Activated naive CD4-positive, alpha-beta T cell treated with anti-CD3 and anti-CD28 coated beads, Interleukin-2, amount 50 U/mL, for 72 hours (primary cell): Measurements from ENCODE around the gene KIF5C. TPM values are rescaled to one million over a fixed set of nuclear protein-coding genes. Genes with fewer than 3 reads are reported as not detected.

Source experiments
- ATAC-seq, 2 donors: fragments of 150-1000 bp; cut with Tn5 transposase; 2 replicates each; pipeline ENCODE4 v1.10.0; 2021; ENCODE audit warnings: mild to moderate bottlenecking in 2 of 2, moderate library complexity in 2 of 2
- DNase-seq, 2 donors: peaks; one replicate each; pipeline ENCODE4 v3.0.0; 2021 to 2022; ENCODE audit warnings: low spot score in 2 of 2
- H3K27ac Mint-ChIP-seq, 2 donors: one replicate each; pipeline ENCODE4 v1.8.0; 2022; ENCODE audit warnings: mild to moderate bottlenecking in 2 of 2, mixed read lengths in 2 of 2
- H3K36me3 Mint-ChIP-seq, 2 donors: one replicate each; pipeline ENCODE4 v1.8.0; 2022; ENCODE audit warnings: mixed read lengths in 2 of 2
- H3K9me3 Mint-ChIP-seq, 2 donors: one replicate each; pipeline ENCODE4 v1.8.0; 2022; ENCODE audit warnings: mixed read lengths in 2 of 2
- total RNA-seq, 2 donors: library from RNA; stranded (reverse); gene quantifications; one replicate each; pipeline ENCODE4 v1.2.3, GENCODE V29; 2022

KIF5C gene
- total RNA-seq, 2 donors from 2014 or later, result 16.4 to 26.8 TPM

- Mint-ChIP-seq H3K36me3 (peaks cover 0 to 18% of the 10 kb centered on the region in 2 donors), H3K9me3 (no peaks in the 10 kb centered on the region), H3K27ac (no peak overlapping the region)
- ATAC-seq, result no peak
- DNase-seq, result no peak
Measured at GRCh38 chr2:148983896-148984295, 108.9 kb downstream of the KIF5C start.

GRCh38 chr2:148984449-148984848 lies 109.4 kb downstream of the KIF5C start:
- Mint-ChIP-seq H3K36me3 (peaks cover 0 to 18% of the 10 kb centered on the region in 2 donors), H3K9me3 (no peaks in the 10 kb centered on the region), H3K27ac (no peak overlapping the region)
- ATAC-seq (no peak), DNase-seq (no peak)

GRCh38 chr2:148987286-148987685 lies 112.3 kb downstream of the KIF5C start:
- ATAC-seq, result no peak
- Mint-ChIP-seq H3K9me3 (no peaks in the 10 kb centered on the region), H3K27ac (no peak overlapping the region), H3K36me3 (peaks cover 0 to 11% of the 10 kb centered on the region in 2 donors)
- DNase-seq, result no peak

GRCh38 chr2:148988337-148988736 lies 113.3 kb downstream of the KIF5C start:
- no peak for DNase-seq
- Mint-ChIP-seq H3K9me3 (no peaks in the 10 kb centered on the region), H3K27ac (no peak overlapping the region), H3K36me3 (peaks cover 0 to 11% of the 10 kb centered on the region in 2 donors)
- no peak for ATAC-seq

- Mint-ChIP-seq H3K27ac (no peak overlapping the region), H3K36me3 (no peaks in the 10 kb centered on the region), H3K9me3 (no peaks in the 10 kb centered on the region)
- DNase-seq (peak in 1 of 2 donors; percentile 30), ATAC-seq (peak; percentile 48 to 71)
Measured at GRCh38 chr2:148989882-148990493, 115.0 kb downstream of the KIF5C start.

GRCh38 chr2:148990968-148991367 lies 115.9 kb downstream of the KIF5C start:
- Mint-ChIP-seq H3K36me3 (no peaks in the 10 kb centered on the region), H3K27ac (peak overlapping the region in 1 of 2 donors; percentile 57), H3K9me3 (no peaks in the 10 kb centered on the region)
- no peak for ATAC-seq
- DNase-seq, result no peak

- ATAC-seq, result no peak
- Mint-ChIP-seq H3K27ac (no peak overlapping the region), H3K9me3 (no peaks in the 10 kb centered on the region), H3K36me3 (no peaks in the 10 kb centered on the region)
- DNase-seq, result no peak
Measured at GRCh38 chr2:148992448-148992847, 117.4 kb downstream of the KIF5C start.

GRCh38 chr2:148993351-148993750 lies 118.3 kb downstream of the KIF5C start:
- DNase-seq, result no peak
- no peak for ATAC-seq
- no peak overlapping the region for H3K27ac Mint-ChIP-seq
- H3K9me3 Mint-ChIP-seq, result no peaks in the 10 kb centered on the region
- H3K36me3 Mint-ChIP-seq, result peaks cover 0 to 4% of the 10 kb centered on the region in 2 donors

GRCh38 chr2:148994341-148994740 lies 119.3 kb downstream of the KIF5C start:
- DNase-seq, result no peak
- H3K9me3 Mint-ChIP-seq, result no peaks in the 10 kb centered on the region
- H3K36me3 Mint-ChIP-seq, result peaks cover 0 to 5% of the 10 kb centered on the region in 2 donors
- no peak for ATAC-seq
- no peak overlapping the region for H3K27ac Mint-ChIP-seq

GRCh38 chr2:148996805-148997204 lies 121.8 kb downstream of the KIF5C start:
- ATAC-seq (no peak), DNase-seq (no peak)
- no peaks in the 10 kb centered on the region for H3K9me3 Mint-ChIP-seq

GRCh38 chr2:148998165-148998830 lies 123.3 kb downstream of the KIF5C start:
- Mint-ChIP-seq H3K27ac (peak overlapping the region in 1 of 2 donors; percentile 23), H3K36me3 (peaks cover 5 to 10% of the 10 kb centered on the region in 2 donors), H3K9me3 (no peaks in the 10 kb centered on the region)
- ATAC-seq (no peak), DNase-seq (no peak)

More at GRCh38 chr2:148996805-148997204, 121.8 kb downstream of the KIF5C start:
- no peak overlapping the region for H3K27ac Mint-ChIP-seq
- peaks cover 5% of the 10 kb centered on the region in 2 donors for H3K36me3 Mint-ChIP-seq

GRCh38 chr2:148998831-148999200 lies 123.8 kb downstream of the KIF5C start:
- ATAC-seq (no peak), DNase-seq (no peak)
- H3K27ac Mint-ChIP-seq, result no peak overlapping the region
- no peaks in the 10 kb centered on the region for H3K9me3 Mint-ChIP-seq
- H3K36me3 Mint-ChIP-seq, result peaks cover 5 to 10% of the 10 kb centered on the region in 2 donors

GRCh38 chr2:148999451-148999921 lies 124.5 kb downstream of the KIF5C start:
- no peak for DNase-seq
- ATAC-seq, result no peak
- no peaks in the 10 kb centered on the region for H3K9me3 Mint-ChIP-seq
- H3K27ac Mint-ChIP-seq, result no peak overlapping the region
- H3K36me3 Mint-ChIP-seq, result peaks cover 5 to 10% of the 10 kb centered on the region in 2 donors

- Mint-ChIP-seq H3K36me3 (peaks cover 5 to 10% of the 10 kb centered on the region in 2 donors), H3K27ac (peak overlapping the region in 1 of 2 donors; percentile 25), H3K9me3 (no peaks in the 10 kb centered on the region)
- no peak for DNase-seq
- peak; percentile 78 to 88 for ATAC-seq
Measured at GRCh38 chr2:149000158-149000938, 125.3 kb downstream of the KIF5C start.

- ATAC-seq (no peak), DNase-seq (no peak)
- H3K27ac Mint-ChIP-seq, result no peak overlapping the region
- H3K9me3 Mint-ChIP-seq, result no peaks in the 10 kb centered on the region
- peaks cover 5 to 10% of the 10 kb centered on the region in 2 donors for H3K36me3 Mint-ChIP-seq
Measured at GRCh38 chr2:149001496-149001895, 126.5 kb downstream of the KIF5C start.

- DNase-seq (no peak), ATAC-seq (no peak)
- Mint-ChIP-seq H3K27ac (no peak overlapping the region), H3K36me3 (peaks cover 5 to 10% of the 10 kb centered on the region in 2 donors), H3K9me3 (no peaks in the 10 kb centered on the region)
Measured at GRCh38 chr2:149002378-149002890, 127.4 kb downstream of the KIF5C start.
